ENCODE data around the gene AHCTF1.

The AHCTF1 gene, protein sequence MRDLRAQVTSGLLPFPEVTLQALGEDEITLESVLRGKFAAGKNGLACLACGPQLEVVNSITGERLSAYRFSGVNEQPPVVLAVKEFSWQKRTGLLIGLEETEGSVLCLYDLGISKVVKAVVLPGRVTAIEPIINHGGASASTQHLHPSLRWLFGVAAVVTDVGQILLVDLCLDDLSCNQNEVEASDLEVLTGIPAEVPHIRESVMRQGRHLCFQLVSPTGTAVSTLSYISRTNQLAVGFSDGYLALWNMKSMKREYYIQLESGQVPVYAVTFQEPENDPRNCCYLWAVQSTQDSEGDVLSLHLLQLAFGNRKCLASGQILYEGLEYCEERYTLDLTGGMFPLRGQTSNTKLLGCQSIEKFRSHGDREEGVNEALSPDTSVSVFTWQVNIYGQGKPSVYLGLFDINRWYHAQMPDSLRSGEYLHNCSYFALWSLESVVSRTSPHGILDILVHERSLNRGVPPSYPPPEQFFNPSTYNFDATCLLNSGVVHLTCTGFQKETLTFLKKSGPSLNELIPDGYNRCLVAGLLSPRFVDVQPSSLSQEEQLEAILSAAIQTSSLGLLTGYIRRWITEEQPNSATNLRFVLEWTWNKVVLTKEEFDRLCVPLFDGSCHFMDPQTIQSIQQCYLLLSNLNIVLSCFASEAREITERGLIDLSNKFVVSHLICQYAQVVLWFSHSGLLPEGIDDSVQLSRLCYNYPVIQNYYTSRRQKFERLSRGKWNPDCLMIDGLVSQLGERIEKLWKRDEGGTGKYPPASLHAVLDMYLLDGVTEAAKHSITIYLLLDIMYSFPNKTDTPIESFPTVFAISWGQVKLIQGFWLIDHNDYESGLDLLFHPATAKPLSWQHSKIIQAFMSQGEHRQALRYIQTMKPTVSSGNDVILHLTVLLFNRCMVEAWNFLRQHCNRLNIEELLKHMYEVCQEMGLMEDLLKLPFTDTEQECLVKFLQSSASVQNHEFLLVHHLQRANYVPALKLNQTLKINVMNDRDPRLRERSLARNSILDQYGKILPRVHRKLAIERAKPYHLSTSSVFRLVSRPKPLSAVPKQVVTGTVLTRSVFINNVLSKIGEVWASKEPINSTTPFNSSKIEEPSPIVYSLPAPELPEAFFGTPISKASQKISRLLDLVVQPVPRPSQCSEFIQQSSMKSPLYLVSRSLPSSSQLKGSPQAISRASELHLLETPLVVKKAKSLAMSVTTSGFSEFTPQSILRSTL (N-terminal part only)

DNA sequence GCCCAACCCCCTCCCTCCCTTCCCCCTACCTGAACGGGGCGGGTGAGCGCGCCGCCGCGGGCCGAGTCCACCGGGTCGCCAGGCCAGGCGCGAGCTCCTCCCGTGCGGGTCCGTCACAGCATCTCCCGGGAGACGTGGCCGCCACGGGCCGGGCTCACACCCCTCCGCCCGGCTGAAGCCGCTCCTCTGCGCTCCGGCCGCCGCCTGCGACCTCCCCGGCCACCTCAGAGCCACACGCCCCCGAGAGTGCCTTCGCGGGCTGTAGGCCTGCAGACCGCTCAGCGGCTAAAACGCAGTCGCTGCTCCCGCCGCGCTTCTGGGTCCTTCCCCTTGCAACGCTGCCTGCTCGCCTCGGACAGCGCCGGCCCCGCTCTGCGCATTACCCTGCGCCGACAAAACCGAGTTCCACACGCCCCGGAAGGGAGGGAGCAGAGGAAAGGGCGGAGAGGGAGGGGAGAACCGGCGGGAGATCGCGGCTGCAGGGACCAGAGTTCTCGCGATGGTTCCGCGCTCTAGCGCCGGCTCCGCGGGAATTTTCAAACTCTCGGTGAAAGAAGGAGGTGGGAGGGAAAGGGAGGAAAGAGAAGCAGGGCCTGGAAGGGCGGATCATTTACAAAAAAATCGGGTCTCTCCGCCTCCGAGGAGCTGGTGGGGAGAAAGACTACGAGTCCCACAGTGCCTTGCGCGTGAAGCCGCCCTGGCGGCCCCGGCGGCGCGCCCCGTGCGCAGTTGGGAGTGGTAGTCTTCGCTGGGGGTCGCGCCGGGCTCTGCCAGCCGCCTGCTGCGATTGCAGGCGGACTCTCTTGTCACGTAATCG, at the start of gene AHCTF1:
Gene AHCTF1, minus strand, starts transcription at position 400 of the 817 bp plus-strand sequence. CDS start 13,578 bp downstream, outside the sequence.
- in situ Hi-C loops (cut with HindIII; ENCODE audit: low sequenced_read_pairs), result no loop called here

DNA sequence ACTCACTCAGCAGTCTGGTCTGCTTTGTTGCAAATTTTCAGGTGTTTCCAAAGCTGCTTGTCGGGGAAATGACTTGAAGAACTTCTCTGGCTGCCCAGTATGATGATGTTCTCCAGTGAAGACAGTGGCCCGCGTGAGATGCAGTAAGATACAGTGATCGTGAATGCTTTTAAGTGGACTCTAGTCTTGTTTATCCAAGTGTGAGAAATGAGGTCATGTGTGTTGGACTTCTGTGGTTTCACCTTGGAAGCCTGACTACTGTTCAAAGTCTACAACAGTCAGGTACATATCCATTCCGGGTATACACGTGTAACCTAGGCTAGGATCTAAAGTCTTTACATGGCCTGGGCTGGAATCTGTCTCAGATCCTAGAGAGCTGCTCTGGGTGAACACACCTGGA, 47.0 kb upstream of the AHCTF1 start:
- in situ Hi-C loops (cut with HindIII; ENCODE audit: low sequenced_read_pairs), result no loop called here

DNA sequence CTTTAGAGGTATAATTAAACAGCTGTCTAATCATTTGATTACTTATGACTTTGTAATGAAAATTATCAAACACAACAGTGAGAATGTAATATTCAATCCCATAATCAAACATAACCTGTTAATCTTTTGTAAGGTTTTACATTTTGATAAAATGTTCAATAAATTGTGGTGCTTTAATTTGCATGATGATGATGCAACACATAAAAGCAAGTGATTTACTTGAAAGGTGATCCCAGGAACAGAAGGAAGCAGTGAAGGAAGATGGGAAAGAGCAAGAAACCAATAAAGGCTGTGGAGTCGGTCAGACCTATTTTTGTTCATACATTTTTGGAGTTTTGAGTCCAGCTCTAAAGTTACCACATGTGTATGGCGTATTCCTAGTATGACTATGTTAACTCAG, 46.5 kb upstream of the AHCTF1 start:
- in situ Hi-C loops (cut with HindIII; ENCODE audit: low sequenced_read_pairs), result no loop called here

DNA sequence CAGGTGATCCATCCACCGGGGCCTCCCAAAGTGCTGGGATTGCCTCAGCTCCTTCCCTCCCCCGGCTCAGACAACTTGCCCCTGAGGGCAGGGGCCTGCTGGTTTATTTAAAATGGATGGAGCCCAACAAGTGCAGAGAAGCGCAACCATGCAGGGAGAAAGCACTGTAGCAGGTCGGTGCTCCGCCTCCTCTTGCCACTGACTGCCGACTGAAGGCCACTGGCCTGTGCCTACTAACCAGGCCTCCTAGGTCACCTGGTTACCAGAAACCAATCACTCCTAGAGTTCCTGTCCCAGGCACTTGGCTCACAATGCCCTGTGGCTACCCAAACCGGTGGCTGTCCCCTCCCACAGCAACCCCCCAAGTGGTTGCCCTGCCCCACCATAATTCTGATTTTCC, 40.2 kb upstream of the AHCTF1 start:
- in situ Hi-C loops (cut with HindIII; ENCODE audit: low sequenced_read_pairs), result no loop called here

DNA sequence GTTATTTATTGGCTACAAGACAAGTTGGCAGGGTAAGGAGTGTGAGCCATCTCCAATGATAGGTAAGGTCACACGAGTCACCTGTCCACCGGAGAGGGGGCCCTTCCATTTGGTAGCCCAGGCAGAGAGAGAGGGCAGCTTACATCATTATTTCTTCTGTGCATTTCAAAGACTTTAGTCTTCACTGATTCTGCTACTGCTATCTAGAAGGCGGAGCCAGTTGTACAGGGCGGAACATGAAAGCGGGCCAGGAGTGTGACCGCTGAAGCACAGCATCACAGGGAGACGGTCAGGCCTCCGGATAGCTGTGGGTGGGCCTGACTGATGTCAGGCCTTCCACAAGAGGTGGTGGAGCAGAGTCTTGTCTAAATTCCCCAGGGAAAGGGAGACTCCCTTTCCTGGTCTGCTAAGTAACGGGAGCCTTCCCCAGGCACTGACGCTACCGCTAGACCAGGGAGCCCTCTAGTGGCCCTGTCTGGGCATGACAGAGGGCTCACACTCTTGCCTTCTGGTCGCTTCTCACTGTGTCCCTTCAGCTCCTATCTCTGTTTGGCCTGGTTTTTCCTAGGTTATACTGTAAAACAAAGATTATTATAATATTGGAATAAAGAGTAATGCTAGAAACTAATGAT, 39.5 kb upstream of the AHCTF1 start:
- in situ Hi-C loops (cut with HindIII; ENCODE audit: low sequenced_read_pairs), result no loop called here

DNA sequence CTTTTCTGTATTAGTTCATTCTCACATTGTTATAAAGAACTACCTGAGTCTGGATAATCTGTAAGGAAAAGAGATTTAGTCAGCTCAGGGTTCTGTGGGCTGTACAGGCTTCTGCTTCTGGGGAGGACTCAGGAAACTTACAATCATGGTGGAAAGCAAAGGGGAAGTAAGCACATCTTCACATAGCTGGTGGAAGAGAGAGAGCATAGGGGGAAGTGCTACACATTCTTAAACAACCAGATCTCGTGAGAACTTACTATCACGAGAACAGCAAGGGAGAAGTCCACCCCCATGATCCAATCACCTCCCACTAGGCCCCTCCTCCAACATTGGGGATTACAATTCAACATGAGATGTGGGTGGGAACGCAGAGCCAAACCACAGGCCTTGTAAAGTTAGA, 37.9 kb upstream of the AHCTF1 start:
- in situ Hi-C loops (cut with HindIII; ENCODE audit: low sequenced_read_pairs), result no loop called here

DNA sequence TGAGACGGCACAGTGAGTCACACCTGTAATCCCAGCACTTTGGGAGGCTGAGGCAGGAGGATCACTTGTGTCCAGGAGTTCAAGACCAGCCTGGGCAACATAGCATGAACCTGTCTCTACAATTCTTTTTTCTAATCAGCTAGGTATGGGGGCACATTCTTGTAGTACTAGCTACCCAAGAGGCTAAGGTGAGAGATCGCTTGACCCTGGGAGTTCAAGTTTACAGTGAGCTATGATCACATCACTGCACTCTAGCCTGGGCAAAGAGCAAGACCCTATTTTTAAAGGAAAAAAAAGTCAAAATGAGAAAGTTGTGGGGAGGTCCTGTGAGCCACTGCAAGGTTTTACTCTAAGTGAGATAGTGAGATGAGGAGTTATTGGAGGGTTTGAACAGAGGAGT, 34.8 kb upstream of the AHCTF1 start:
- in situ Hi-C loops (cut with HindIII; ENCODE audit: low sequenced_read_pairs), result no loop called here

DNA sequence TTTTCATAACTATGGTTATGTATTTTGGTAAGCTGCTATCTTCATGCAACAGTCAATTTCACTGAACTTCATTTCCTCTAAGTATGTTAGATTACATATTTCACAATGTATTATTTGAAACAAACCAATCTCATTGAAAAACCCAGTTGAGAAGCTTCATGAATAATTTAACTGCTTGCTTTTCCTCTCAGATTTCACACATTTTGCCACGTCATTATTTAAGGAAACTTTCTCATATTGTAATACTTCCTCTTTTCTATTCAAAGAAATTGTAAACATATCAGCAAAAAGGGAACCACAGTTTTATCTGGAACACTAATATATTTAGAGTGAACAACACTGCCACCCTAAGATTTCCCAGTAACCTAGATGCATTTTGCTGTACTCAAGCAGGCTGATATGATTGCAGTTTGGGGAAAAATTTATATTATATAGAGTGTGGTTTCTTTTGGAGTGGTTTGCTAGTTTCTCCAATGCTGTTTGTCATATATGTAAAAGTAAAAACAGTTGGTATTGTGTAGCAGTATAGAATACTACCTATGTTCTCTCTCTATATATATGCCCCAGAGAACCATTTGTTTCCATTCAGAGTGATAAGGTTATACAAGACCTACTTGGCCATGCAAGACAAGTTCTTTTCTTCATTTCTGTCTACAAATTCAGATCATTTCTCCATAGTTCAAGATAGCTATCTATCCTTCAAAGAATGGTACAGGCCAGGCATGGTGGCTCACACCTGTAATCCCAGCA, 28.4 kb upstream of the AHCTF1 start:
- in situ Hi-C loops (cut with HindIII; ENCODE audit: low sequenced_read_pairs), result no loop called here

DNA sequence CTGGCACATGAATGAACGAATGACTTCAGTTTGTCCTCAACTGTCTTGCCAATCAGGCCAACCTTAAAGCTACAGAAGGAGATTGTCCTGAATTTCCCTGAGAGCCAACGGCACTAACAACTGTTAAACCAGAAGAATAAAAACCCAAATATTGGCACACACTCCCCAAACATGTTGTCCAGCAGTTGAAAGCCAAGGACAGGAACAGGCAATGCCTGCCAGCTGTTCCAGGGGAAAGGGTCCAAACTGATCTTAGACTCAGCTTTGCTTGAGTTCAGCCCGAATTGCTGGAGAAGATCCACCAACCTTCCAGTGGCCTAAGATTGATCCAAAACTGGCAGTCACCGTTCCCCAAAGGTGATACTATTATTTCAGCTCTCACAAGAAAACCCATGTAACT, 22.4 kb upstream of the AHCTF1 start:
- in situ Hi-C loops (cut with HindIII; ENCODE audit: low sequenced_read_pairs), result no loop called here

DNA sequence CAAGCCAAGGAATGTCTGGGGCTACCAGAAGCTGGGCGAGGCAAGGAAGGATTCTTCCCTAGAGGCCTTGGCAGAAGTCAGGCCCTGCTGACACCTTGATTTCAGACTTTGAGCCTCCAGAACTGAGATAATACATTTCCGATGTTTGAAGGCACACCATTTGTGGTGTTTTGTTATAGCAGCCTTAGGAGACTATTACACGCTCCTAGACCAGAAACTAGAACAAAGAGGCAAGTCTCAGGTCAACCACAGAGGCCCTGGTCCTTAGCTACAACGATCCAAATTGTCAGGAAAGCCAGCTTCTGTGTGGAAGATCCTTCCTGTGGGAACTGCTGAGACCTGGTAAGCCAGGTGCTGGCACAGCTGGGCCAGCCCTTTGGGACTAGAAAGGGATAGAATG, 19.7 kb upstream of the AHCTF1 start:
- in situ Hi-C loops (cut with HindIII; ENCODE audit: low sequenced_read_pairs), result no loop called here

DNA sequence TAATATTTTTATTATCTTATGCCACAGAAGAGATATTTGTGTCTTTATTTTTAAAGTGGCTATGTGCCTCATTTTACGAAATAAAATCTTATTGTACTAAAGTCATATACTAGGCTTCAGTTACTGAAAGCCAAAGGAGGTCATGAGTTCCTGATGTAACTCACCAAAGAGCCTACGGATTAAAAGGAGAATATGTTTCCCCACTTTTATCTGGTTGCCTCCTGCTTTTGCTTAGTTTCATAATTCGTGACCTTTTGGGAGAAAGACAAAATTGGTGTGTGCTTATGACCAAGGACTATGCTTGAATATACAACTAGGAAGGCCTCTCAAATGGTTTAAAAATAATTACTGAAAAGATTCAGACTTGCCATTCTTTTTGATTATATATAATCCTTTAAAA, 18.2 kb upstream of the AHCTF1 start:
- in situ Hi-C loops (cut with HindIII; ENCODE audit: low sequenced_read_pairs), result no loop called here

DNA sequence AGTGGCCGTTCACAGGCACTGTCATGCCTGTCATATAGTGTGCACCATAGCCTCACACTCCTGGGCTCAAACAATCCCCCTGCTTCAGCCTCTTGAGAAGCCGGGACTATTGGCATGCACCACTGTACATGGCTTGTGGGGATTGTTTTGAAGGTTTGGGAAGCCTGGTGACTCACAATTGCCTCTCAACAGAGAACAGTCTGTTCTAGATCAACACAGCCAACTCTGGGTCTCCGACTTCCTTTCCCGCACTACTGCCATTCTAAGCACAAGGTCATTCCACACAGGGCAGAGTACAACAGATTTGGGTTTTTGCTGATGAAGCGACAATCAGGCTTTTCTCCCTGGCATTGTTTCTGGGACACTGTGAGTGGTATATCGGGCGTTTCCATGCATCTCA, 15.5 kb upstream of the AHCTF1 start:
- in situ Hi-C loops (cut with HindIII; ENCODE audit: low sequenced_read_pairs), result no loop called here

DNA sequence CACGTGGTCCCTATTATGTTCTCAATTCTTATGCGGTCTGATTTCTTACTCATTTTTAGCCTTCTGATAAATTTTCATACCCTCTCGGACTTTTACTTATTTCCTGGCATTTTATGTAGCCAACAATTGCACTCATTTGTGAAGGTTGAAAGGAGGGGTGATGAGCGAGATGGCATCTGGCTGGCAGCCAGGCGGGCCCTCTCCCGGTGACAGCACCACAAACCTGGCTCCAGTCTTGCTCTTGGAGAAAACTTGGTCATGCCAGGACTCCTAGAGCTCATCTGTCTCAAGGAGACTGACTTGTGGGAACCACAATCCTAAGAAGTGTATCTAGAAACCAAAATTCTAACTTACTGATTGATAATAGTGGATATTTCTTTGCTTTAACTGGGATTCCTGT, 14.6 kb upstream of the AHCTF1 start:
- in situ Hi-C loops (cut with HindIII; ENCODE audit: low sequenced_read_pairs), result no loop called here

DNA sequence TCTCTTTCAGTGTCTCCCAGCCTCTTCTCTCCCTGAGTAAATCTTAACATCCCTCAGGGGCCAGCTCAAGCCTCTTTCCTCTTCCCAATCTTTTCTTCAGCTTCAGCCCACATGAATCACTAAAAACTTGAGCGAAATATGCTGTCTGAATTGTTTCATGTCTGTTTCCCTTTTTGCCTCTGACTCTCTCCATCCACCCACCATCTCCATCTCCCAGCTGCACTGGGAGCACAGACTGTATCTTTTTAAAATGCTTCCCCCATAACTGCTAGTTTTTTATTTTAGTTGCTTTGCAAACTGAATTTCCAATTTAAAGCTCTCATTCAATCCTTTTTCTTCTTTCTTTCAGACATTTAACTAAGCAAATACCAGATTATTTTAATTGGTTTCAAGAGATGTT, 3.0 kb upstream of the AHCTF1 start:
- in situ Hi-C loops (cut with HindIII; ENCODE audit: low sequenced_read_pairs), result no loop called here

DNA sequence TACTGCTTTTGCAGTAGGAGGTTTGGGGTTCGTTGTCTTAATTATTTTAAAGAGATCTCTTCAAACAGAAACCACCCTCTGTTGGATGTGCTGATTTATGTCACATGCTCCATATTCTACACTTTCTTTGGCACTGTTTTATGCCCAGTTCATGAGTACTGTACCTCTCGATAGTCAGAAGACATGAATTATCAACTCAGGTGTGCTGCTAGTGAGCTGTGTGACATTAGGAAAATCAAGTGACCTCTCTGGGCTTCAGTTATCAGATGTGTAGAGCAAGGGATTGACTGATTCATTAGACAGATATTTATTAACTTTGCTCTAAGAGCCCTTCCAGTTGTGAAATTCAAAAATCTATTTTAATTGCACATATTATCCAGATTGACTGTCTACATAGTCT, 2.1 kb upstream of the AHCTF1 start:
- in situ Hi-C loops (cut with HindIII; ENCODE audit: low sequenced_read_pairs), result no loop called here

DNA sequence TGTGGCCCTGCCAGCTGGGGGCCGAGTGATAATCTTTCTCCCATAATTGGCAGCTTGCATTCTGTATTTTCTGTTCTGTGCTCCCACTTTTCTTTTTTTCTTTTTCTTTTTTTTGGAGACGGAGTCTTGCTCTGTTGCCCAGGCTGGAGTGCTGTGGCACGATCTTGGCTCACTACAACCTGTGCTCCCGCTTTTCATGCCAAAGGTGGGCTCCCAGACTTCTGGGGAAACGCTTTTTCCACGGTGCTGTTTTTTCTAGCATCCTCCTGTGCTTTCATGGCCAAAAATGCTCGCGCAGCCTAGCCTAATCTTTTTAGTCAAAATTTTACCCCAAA, 585 bp upstream of the AHCTF1 start:
- in situ Hi-C loops (cut with HindIII; ENCODE audit: low sequenced_read_pairs), result no loop called here

DNA sequence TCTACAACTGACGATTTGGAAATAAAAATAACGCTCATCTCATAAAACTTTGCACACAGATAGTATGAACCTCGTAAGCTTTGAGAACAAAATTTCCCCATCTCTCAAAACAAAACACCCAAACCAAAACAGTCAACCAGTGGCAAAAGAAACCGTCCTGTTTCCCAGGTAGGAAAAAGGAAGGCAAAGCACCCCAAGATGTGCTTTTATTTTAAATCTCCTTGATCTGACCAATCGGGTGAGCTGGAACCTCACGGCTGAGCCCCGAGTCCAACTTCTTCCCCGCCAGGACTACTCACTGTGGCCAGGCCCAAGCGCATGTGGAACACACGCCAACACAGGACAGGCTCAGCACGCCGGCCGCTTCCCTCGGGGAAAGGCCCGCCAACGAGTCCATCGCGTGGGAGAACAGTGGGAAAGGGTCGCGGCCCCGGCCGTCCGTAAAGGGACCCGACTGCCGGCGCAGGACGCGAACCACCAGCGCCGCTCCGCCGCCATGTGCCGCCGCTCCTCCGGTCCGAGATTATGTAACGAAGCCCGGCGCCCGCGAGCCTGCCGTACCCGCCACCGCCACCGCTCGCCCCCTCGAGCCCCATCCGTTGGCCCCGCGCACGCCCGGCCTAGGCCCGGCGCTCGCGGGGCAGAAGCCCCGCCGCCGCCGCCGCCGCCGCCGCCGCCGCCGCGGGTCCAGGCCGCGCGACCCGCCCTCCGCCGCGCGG, 759 bp downstream of the AHCTF1 start:
- in situ Hi-C loops (cut with HindIII; ENCODE audit: low sequenced_read_pairs), result no loop called here

DNA sequence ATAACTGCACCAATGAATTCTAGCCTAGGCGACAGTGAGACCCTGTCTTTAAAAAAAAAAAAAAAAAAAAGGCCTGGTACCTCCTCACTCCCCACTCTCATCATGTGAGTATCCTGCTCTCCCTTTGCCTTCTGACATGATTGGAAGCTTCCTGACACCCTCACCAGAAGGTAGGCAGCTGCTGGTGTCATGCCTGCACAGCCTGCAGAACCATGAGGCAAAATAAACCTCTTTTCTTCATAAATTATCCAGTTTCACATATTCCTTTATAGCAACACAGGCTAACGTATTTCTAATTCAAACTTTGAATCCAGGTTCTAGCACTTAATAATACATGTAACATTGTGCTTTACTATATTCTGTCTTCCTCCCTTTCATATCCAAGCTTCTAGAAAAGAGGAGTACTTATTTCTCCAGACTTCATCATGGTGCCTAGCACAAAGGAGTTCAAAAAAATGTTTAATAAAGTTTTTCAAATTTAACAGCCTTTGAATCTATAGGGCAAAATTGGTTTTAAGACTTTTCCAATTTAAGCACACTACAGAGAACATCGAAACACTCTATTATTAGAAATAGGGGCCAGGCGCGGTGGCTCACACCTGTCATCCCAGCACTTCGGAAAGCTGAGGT, 5.6 kb downstream of the AHCTF1 start:
- in situ Hi-C loops (cut with HindIII; ENCODE audit: low sequenced_read_pairs), result no loop called here
